ENCODE measurements around the gene PNPLA3.

GRCh38 chr22:43926349-43926710, 2.7 kb downstream of the PNPLA3 start:
- TF ChIP-seq POLR2A (IDR thresholded peaks at IDR 0.05): no peak
- TF ChIP-seq CTCF (IDR thresholded peaks at IDR 0.05): no peak
- no peak for TF ChIP-seq POLR2AphosphoS5 (IDR thresholded peaks at IDR 0.05)

All from transverse colon (tissue), 4 donors.